Hepatocyte (in vitro differentiated cells): Measurements from ENCODE around the gene PCDH9. TPM values are rescaled to one million over a fixed set of nuclear protein-coding genes. Genes with fewer than 3 reads are reported as not detected.
"Not testable (repeated sequence)": the region's sequence is repeated elsewhere in the genome, so short reads cannot be mapped to it uniquely, and the experiment has no call there.

ENCODE experiments used
- DNase-seq: peaks from one replicate; pipeline ENCODE4 v3.0.0-alpha.2; 2016; ENCODE audit warnings: low spot score
- H2AFZ ChIP-seq: fragments of 200-600 bp; sonication (generic); 2 replicates; pipeline ENCODE4 v1.6.0; 2016; ENCODE audit warnings: antibody characterized with exemption, mild to moderate bottlenecking
- H3K27ac ChIP-seq: fragments of 200-600 bp; sonication (generic); 2 replicates; pipeline ENCODE4 v1.5.1; 2016; ENCODE audit warnings: mild to moderate bottlenecking
- H3K27me3 ChIP-seq: fragments of 200-600 bp; sonication (generic); 2 replicates; pipeline ENCODE4 v1.6.1; 2016
- H3K36me3 ChIP-seq: fragments of 200-600 bp; sonication (generic); replicated peaks from 2 replicates; pipeline ENCODE4 v1.5.1; 2016; ENCODE audit warnings: low read depth; ENCODE audit not compliant: insufficient read depth
- H3K4me1 ChIP-seq: fragments of 200-600 bp; sonication (generic); 2 replicates; pipeline ENCODE4 v1.5.1; 2016; ENCODE audit warnings: mild to moderate bottlenecking, moderate library complexity; ENCODE audit not compliant: insufficient read depth
- H3K4me2 ChIP-seq: fragments of 200-600 bp; sonication (generic); 2 replicates; pipeline ENCODE4 v1.6.0; 2016
- H3K4me3 ChIP-seq: fragments of 200-600 bp; sonication (generic); 2 replicates; pipeline ENCODE4 v1.5.1; 2016; ENCODE audit warnings: mild to moderate bottlenecking
- H3K79me2 ChIP-seq: fragments of 200-600 bp; sonication (generic); 2 replicates; pipeline ENCODE4 v1.6.0; 2017; ENCODE audit warnings: mild to moderate bottlenecking
- H3K9me2 ChIP-seq: fragments of 200-600 bp; sonication (generic); replicated peaks from 2 replicates; pipeline ENCODE4 v1.6.0; 2017; ENCODE audit warnings: mild to moderate bottlenecking; ENCODE audit not compliant: insufficient read depth
- H3K9me3 ChIP-seq: fragments of 200-600 bp; sonication (generic); 2 replicates; pipeline ENCODE4 v1.5.1; 2016; ENCODE audit warnings: low read depth, mild to moderate bottlenecking
- H4K20me1 ChIP-seq: fragments of 200-600 bp; sonication (generic); 2 replicates; pipeline ENCODE4 v1.6.0; 2016; ENCODE audit warnings: mild to moderate bottlenecking; ENCODE audit not compliant: insufficient read depth, poor library complexity, severe bottlenecking
- CTCF ChIP-seq: fragments of 200-600 bp; sonication (generic); IDR thresholded peaks from 2 replicates; pipeline ENCODE4 v1.5.1; 2016; ENCODE audit warnings: antibody characterized with exemption, mild to moderate bottlenecking; ENCODE audit not compliant: poor library complexity
- EZH2 ChIP-seq: fragments of 200-600 bp; sonication (generic); IDR thresholded peaks from 2 replicates; pipeline ENCODE4 v1.6.1; 2016; ENCODE audit warnings: antibody characterized with exemption, mild to moderate bottlenecking, borderline replicate concordance
- EZH2phosphoT487 ChIP-seq: fragments of 200-600 bp; sonication (generic); IDR thresholded peaks from one replicate; pipeline ENCODE4 v1.6.1; 2018; ENCODE audit warnings: antibody characterized with exemption, mild to moderate bottlenecking, low read depth, moderate library complexity; ENCODE audit not compliant: unreplicated experiment, severe bottlenecking
- WGBS: methylation state at CpG from one replicate; pipeline ENCODE4 v1.1.6; 2016; ENCODE audit warnings: low lambda C conversion rate; ENCODE audit errors: missing lambda C conversion rate; 5-methylcytosine and 5-hydroxymethylcytosine counted together
- polyA plus RNA-seq: library from polyadenylated mRNA; unstranded; fragments of >200 nt; fragmentation: Nextera tagmentation; extraction: Ambion mirVana; gene quantifications from 2 replicates; pipeline ENCODE4 v1.2.1, GENCODE V29; 2016
- total RNA-seq: library from RNA; depleted of rRNA; stranded (reverse); fragments of >200 nt; gene quantifications from 2 replicates; pipeline ENCODE4 v1.2.3, GENCODE V29; 2014

The PCDH9 gene
- total and polyA plus RNA-seq, 2 experiments from 2014 or later, result 6.9 to 15.0 TPM

- Histone ChIP-seq H3K27me3 (no peaks in the 10 kb centered on the region), H3K79me2 (no peaks in the 10 kb centered on the region), H3K27ac (no peak overlapping the region), H3K4me2 (no peak overlapping the region), H4K20me1 (no peaks in the 10 kb centered on the region), H2AFZ (no peak overlapping the region), H3K36me3 (no peaks in the 10 kb centered on the region), H3K4me1 (no peaks in the 10 kb centered on the region), H3K9me3 (no peaks in the 10 kb centered on the region), H3K9me2 (no peaks in the 10 kb centered on the region), H3K4me3 (no peak overlapping the region)
- DNase-seq, result no peak
- TF ChIP-seq CTCF, result no peak
- TF ChIP-seq EZH2, result no peak
- TF ChIP-seq EZH2phosphoT487, result no peak
Measured at GRCh38 chr13:66301482-66301881, 928.7 kb downstream of the PCDH9 start.

GRCh38 chr13:66301006-66301405, 929.1 kb downstream of the PCDH9 start:
- Histone ChIP-seq H3K27ac (no peak overlapping the region), H3K4me1 (no peaks in the 10 kb centered on the region), H4K20me1 (no peaks in the 10 kb centered on the region), H3K9me2 (no peaks in the 10 kb centered on the region), H2AFZ (no peak overlapping the region), H3K4me3 (no peak overlapping the region), H3K4me2 (no peak overlapping the region), H3K9me3 (no peaks in the 10 kb centered on the region), H3K79me2 (no peaks in the 10 kb centered on the region), H3K27me3 (no peaks in the 10 kb centered on the region), H3K36me3 (no peaks in the 10 kb centered on the region)
- no peak for DNase-seq
- TF ChIP-seq CTCF (no peak), EZH2phosphoT487 (no peak), EZH2 (no peak)
- 83% methylated on average over 1 of the region's 1 CpG for WGBS

GRCh38 chr13:66296875-66297274, 933.3 kb downstream of the PCDH9 start:
- Histone ChIP-seq H3K27ac (no peak overlapping the region), H3K4me1 (no peaks in the 10 kb centered on the region), H3K79me2 (no peaks in the 10 kb centered on the region), H3K4me2 (no peak overlapping the region), H3K27me3 (no peaks in the 10 kb centered on the region), H3K9me3 (no peaks in the 10 kb centered on the region), H3K36me3 (no peaks in the 10 kb centered on the region), H2AFZ (no peak overlapping the region), H4K20me1 (no peaks in the 10 kb centered on the region), H3K9me2 (no peaks in the 10 kb centered on the region), H3K4me3 (no peak overlapping the region)
- WGBS, result 84% methylated on average over 1 of the region's 1 CpG
- no peak for TF ChIP-seq CTCF
- no peak for TF ChIP-seq EZH2
- no peak for TF ChIP-seq EZH2phosphoT487
- DNase-seq, result no peak

- H2AFZ ChIP-seq, result no peak overlapping the region
- H3K36me3 ChIP-seq, result no peaks in the 10 kb centered on the region
- no peak overlapping the region for H3K4me3 ChIP-seq
- no peaks in the 10 kb centered on the region for H3K4me1 ChIP-seq
- H4K20me1 ChIP-seq, result no peaks in the 10 kb centered on the region
- no peaks in the 10 kb centered on the region for H3K79me2 ChIP-seq
- no peak overlapping the region for H3K4me2 ChIP-seq
- TF ChIP-seq EZH2 (no peak), EZH2phosphoT487 (no peak), CTCF (no peak)
- no peaks in the 10 kb centered on the region for H3K9me3 ChIP-seq
- no peaks in the 10 kb centered on the region for H3K9me2 ChIP-seq
- H3K27ac ChIP-seq, result no peak overlapping the region
- DNase-seq, result no peak
- no peaks in the 10 kb centered on the region for H3K27me3 ChIP-seq
Measured at GRCh38 chr13:66296328-66296727, 933.8 kb downstream of the PCDH9 start.

GRCh38 chr13:66286806-66287205, 943.3 kb downstream of the PCDH9 start:
- H3K9me3 ChIP-seq, H3K36me3 ChIP-seq, H3K4me2 ChIP-seq, H3K79me2 ChIP-seq, H3K9me2 ChIP-seq, H2AFZ ChIP-seq, H3K4me3 ChIP-seq, H4K20me1 ChIP-seq, H3K27ac ChIP-seq, H3K4me1 ChIP-seq, H3K27me3 ChIP-seq, DNase-seq: not testable (repeated sequence)
- 85% methylated on average over 5 of the region's 5 CpGs for whole genome bisulfite sequencing
